PFSK-1 (cell line): ENCODE measurements around the gene SGK1.

Source experiments
- FOXP2 ChIP-seq: optimal IDR thresholded peaks from 2 replicates; pipeline ENCODE3; 2011; ENCODE audit warnings: borderline replicate concordance, control low read depth, inconsistent platforms; ENCODE audit not compliant: insufficient read depth; ENCODE audit errors: extremely low read length, extremely low read depth
- POLR2AphosphoS5 ChIP-seq: IDR thresholded peaks from 2 replicates; pipeline ENCODE4 v1.6.1; 2012; ENCODE audit warnings: low read depth, mild to moderate bottlenecking, control low read depth, low read length, moderate library complexity
- SIN3A ChIP-seq: IDR thresholded peaks from 2 replicates; pipeline ENCODE4 v1.6.1; 2012; ENCODE audit warnings: mild to moderate bottlenecking, low read length, moderate library complexity, borderline replicate concordance; ENCODE audit not compliant: insufficient read depth
- TAF1 ChIP-seq: IDR thresholded peaks from 2 replicates; pipeline ENCODE4 v1.6.1; 2012; ENCODE audit warnings: low read length, control low read depth, borderline replicate concordance; ENCODE audit not compliant: insufficient read depth
- TF ChIP-seq, protein P1 (sequence below), 2 experiments: IDR thresholded peaks; 2 replicates each; pipeline versions ENCODE4 v1.6.1 to v1.8.0; 2011 to 2012; ENCODE audit warnings: low read depth in 2 of 2, low read length in 2 of 2, control low read depth in 1 of 2, inconsistent platforms in 1 of 2, mild to moderate bottlenecking in 1 of 2, moderate library complexity in 1 of 2; ENCODE audit not compliant: insufficient read depth in 1 of 2

GRCh38 chr6:134161041-134161440 is 156.9 kb downstream of the SGK1 start:
- TF ChIP-seq POLR2AphosphoS5, result no peak
- TF ChIP-seq SIN3A, result no peak
- TF ChIP-seq, protein P1, sequence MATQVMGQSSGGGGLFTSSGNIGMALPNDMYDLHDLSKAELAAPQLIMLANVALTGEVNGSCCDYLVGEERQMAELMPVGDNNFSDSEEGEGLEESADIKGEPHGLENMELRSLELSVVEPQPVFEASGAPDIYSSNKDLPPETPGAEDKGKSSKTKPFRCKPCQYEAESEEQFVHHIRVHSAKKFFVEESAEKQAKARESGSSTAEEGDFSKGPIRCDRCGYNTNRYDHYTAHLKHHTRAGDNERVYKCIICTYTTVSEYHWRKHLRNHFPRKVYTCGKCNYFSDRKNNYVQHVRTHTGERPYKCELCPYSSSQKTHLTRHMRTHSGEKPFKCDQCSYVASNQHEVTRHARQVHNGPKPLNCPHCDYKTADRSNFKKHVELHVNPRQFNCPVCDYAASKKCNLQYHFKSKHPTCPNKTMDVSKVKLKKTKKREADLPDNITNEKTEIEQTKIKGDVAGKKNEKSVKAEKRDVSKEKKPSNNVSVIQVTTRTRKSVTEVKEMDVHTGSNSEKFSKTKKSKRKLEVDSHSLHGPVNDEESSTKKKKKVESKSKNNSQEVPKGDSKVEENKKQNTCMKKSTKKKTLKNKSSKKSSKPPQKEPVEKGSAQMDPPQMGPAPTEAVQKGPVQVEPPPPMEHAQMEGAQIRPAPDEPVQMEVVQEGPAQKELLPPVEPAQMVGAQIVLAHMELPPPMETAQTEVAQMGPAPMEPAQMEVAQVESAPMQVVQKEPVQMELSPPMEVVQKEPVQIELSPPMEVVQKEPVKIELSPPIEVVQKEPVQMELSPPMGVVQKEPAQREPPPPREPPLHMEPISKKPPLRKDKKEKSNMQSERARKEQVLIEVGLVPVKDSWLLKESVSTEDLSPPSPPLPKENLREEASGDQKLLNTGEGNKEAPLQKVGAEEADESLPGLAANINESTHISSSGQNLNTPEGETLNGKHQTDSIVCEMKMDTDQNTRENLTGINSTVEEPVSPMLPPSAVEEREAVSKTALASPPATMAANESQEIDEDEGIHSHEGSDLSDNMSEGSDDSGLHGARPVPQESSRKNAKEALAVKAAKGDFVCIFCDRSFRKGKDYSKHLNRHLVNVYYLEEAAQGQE (IDR thresholded peaks at IDR 0.05; ENCODE audit: insufficient read depth in 1 of 2, low read depth in 2 of 2, low read length in 2 of 2), result no peak
- TF ChIP-seq TAF1, result no peak
- TF ChIP-seq FOXP2, result no peak
